Prostate gland (tissue), 2 donors: ENCODE measurements around the gene PROM2.

Source experiments
- CTCF ChIP-seq, 4 experiments: fragments of 200-600 bp in 2 of 4; fragments of 450-650 bp in 2 of 4; sonication (generic) in 2 of 4; IDR thresholded peaks; 1 replicate in 3 of 4; 2 replicates in 1 of 4; pipeline ENCODE4 v1.5.1; 2016 to 2019; ENCODE audit warnings: antibody characterized with exemption in 4 of 4, mild to moderate bottlenecking in 2 of 4, moderate library complexity in 2 of 4
- POLR2A ChIP-seq: fragments of 450-650 bp; IDR thresholded peaks from one replicate; pipeline ENCODE4 v1.6.1; 2016; ENCODE audit warnings: antibody characterized with exemption, mild to moderate bottlenecking

- no peak for TF ChIP-seq CTCF (IDR thresholded peaks at IDR 0.05)
- no peak for TF ChIP-seq POLR2A
Measured at GRCh38 chr2:95312543-95313201, 38.4 kb downstream of the PROM2 start.
